ENCODE measurements around the gene TNS1. TPM values are rescaled to one million over a fixed set of nuclear protein-coding genes. Genes with fewer than 3 reads are reported as not detected.

The TNS1 gene
- total RNA-seq, 4 donors from 2014 or later: 57.7 to 120 (median 95.7) TPM

DNA sequence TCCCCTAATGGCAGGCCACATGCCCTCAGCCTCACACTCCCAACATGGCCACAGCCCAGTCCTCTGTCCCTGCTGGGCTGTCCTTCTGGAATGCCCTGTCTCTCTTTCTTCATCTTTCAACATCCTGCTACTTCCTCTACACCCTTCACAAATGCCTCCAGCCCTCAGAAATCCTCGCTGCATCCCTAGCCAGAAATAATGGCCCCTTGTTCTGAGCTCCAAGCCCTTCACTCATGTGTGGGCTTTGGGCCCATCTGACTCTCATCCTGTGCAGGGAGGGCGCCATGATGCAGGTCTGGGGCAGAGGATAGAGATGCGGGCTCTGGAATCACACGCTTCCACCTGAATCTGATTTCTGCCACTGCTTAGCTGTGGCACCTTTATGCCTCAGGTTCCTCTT is 181.9 kb downstream of the TNS1 start:
- H3K4me3 ChIP-seq (ENCODE audit: low read depth, poor library complexity, severe bottlenecking): no peak overlapping the region
- TF ChIP-seq, protein P1, sequence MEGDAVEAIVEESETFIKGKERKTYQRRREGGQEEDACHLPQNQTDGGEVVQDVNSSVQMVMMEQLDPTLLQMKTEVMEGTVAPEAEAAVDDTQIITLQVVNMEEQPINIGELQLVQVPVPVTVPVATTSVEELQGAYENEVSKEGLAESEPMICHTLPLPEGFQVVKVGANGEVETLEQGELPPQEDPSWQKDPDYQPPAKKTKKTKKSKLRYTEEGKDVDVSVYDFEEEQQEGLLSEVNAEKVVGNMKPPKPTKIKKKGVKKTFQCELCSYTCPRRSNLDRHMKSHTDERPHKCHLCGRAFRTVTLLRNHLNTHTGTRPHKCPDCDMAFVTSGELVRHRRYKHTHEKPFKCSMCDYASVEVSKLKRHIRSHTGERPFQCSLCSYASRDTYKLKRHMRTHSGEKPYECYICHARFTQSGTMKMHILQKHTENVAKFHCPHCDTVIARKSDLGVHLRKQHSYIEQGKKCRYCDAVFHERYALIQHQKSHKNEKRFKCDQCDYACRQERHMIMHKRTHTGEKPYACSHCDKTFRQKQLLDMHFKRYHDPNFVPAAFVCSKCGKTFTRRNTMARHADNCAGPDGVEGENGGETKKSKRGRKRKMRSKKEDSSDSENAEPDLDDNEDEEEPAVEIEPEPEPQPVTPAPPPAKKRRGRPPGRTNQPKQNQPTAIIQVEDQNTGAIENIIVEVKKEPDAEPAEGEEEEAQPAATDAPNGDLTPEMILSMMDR (IDR thresholded peaks at IDR 0.05): no peak
- no peak for TF ChIP-seq POLR2A (IDR thresholded peaks at IDR 0.05)
- 85 to 93% methylated on average over 4 of the region's 4 CpGs for WGBS, 2 donors
- DNase-seq (ENCODE audit: low spot score in 2 of 2): no peak
- intact Hi-C loops (cut with DNase I; ENCODE audit: low total_unique reads): no loop called here

GRCh38 chr2:217820091-217820819 is 182.5 kb downstream of the TNS1 start:
- no peak overlapping the region for H3K4me3 ChIP-seq (ENCODE audit: low read depth, poor library complexity, severe bottlenecking)
- no peak for TF ChIP-seq POLR2A (IDR thresholded peaks at IDR 0.05)
- TF ChIP-seq, protein P1 (IDR thresholded peaks at IDR 0.05): no peak
- intact Hi-C loops (cut with DNase I; ENCODE audit: low total_unique reads): no loop called here
- 67 to 72% methylated on average over 5 to 7 of the region's 7 CpGs for whole genome bisulfite sequencing, 2 donors
- DNase-seq (ENCODE audit: low spot score in 2 of 2): no peak

GRCh38 chr2:217818293-217818850 is 184.4 kb downstream of the TNS1 start:
- no peak overlapping the region for H3K4me3 ChIP-seq (ENCODE audit: low read depth, poor library complexity, severe bottlenecking)
- WGBS, 2 donors: 84 to 86% methylated on average over 16 to 19 of the region's 19 CpGs
- intact Hi-C loops (cut with DNase I; ENCODE audit: low total_unique reads): no loop called here
- no peak for TF ChIP-seq POLR2A (IDR thresholded peaks at IDR 0.05)
- TF ChIP-seq, protein P1 (IDR thresholded peaks at IDR 0.05): no peak
- no peak for DNase-seq (ENCODE audit: low spot score in 2 of 2)

- no peak for DNase-seq (ENCODE audit: low spot score in 2 of 2)
- WGBS, 2 donors: 83% methylated on average over 23 to 24 of the region's 26 CpGs
- no peak for TF ChIP-seq POLR2A (IDR thresholded peaks at IDR 0.05)
- TF ChIP-seq, protein P1 (IDR thresholded peaks at IDR 0.05): no peak
- H3K4me3 ChIP-seq (ENCODE audit: low read depth, poor library complexity, severe bottlenecking): no peak overlapping the region
- intact Hi-C loops (cut with DNase I; ENCODE audit: low total_unique reads): no loop called here
Measured at GRCh38 chr2:217817466-217818292, 185.1 kb downstream of the TNS1 start.

DNA sequence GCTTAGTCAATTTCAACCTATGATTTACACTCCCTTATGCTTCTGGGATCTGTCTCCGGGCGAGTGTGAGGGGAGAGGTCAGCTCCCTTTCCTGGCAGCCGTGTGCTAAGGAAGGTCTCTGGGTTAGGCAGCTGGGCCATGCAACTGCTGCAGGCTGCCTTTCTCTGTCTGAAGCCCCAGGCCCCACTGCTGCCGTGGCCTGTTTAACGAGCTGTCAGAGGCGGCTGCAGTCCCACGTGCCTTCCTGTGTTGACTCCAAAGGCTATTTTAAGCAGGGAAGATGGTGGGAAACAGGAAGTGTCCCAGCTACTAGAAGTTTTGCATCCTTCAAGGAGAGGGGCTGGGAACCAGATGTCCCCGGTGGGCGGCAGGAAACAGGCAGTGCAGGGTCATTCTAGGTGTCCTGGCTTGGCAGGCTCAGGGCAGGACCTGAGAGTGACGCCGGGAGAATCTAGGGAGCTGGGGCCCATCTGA is 186.4 kb downstream of the TNS1 start:
- H3K4me3 ChIP-seq (ENCODE audit: low read depth, poor library complexity, severe bottlenecking): no peak overlapping the region
- no peak for DNase-seq (ENCODE audit: low spot score in 2 of 2)
- TF ChIP-seq, protein P1 (IDR thresholded peaks at IDR 0.05): no peak
- TF ChIP-seq POLR2A (IDR thresholded peaks at IDR 0.05): no peak
- intact Hi-C loops (cut with DNase I; ENCODE audit: low total_unique reads): no loop called here
- WGBS, 2 donors: 20 to 30% methylated on average over 11 of the region's 11 CpGs

All from lower leg skin (tissue), 4 donors.